Caco-2 (cell line): ENCODE data around the gene CLIC5. TPM values are rescaled to one million over a fixed set of nuclear protein-coding genes. Genes with fewer than 3 reads are reported as not detected.

Source experiments
- BruUV-seq: library from RNA; stranded (reverse); fragments of 400-500 nt; replicated peaks from 2 replicates; lab custom pipeline; 2021; lab: Mats Ljungman, UMichigan
- CTCF ChIA-PET: fragments of 300-600 bp; sonication (Branson Sonifier 250); formaldehyde crosslinking; loops from one replicate; lab custom pipeline; 2022; ENCODE audit warnings: antibody characterized with exemption; lab: Charles Lee
- POLR2A ChIA-PET: fragments of 300-600 bp; sonication (Branson Sonifier 250); formaldehyde crosslinking; loops from one replicate; lab custom pipeline; 2022; ENCODE audit warnings: antibody characterized with exemption; lab: Charles Lee
- DNase-seq, 2 experiments: peaks; one replicate each; pipeline versions ENCODE4 v3.0.0 to v3.0.0-alpha.2; 2020 to 2022
- H3K27me3 ChIP-seq: replicated peaks from 2 replicates; pipeline ENCODE4 v1.6.0; 2011; ENCODE audit warnings: low read length; ENCODE audit not compliant: control insufficient read depth, insufficient read depth
- H3K36me3 ChIP-seq: 2 replicates; pipeline ENCODE4 v1.5.1; 2011; ENCODE audit warnings: low read length; ENCODE audit not compliant: control insufficient read depth, insufficient read depth
- H3K4me1 ChIP-seq: fragments of 250-450 bp; sonication (Bioruptor Pico); 2 replicates; pipeline ENCODE4 v1.5.1; 2020; ENCODE audit warnings: mild to moderate bottlenecking
- H3K4me3 ChIP-seq: 2 replicates; pipeline ENCODE4 v1.5.1; 2011; ENCODE audit warnings: low read depth, mild to moderate bottlenecking, control low read depth, low read length
- H3K9me3 ChIP-seq: fragments of 250-450 bp; sonication (Bioruptor Pico); 2 replicates; pipeline ENCODE4 v1.5.1; 2020; ENCODE audit warnings: mild to moderate bottlenecking, moderate library complexity
- H3K27ac Mint-ChIP-seq: one replicate; pipeline ENCODE4 v1.8.0; 2022; ENCODE audit warnings: mixed read lengths; ENCODE audit not compliant: unreplicated experiment
- H3K27me3 Mint-ChIP-seq: one replicate; pipeline ENCODE4 v1.8.0; 2022; ENCODE audit warnings: mixed read lengths; ENCODE audit not compliant: insufficient read depth, unreplicated experiment
- H3K36me3 Mint-ChIP-seq: one replicate; pipeline ENCODE4 v1.8.0; 2022; ENCODE audit warnings: mild to moderate bottlenecking, mixed read lengths; ENCODE audit not compliant: insufficient read depth, unreplicated experiment
- H3K4me1 Mint-ChIP-seq: one replicate; pipeline ENCODE4 v1.8.0; 2022; ENCODE audit warnings: low read depth, mixed read lengths; ENCODE audit not compliant: unreplicated experiment
- H3K4me3 Mint-ChIP-seq: one replicate; pipeline ENCODE4 v1.8.0; 2022; ENCODE audit warnings: mild to moderate bottlenecking, moderate library complexity, mixed read lengths; ENCODE audit not compliant: unreplicated experiment
- H3K9me3 Mint-ChIP-seq: one replicate; pipeline ENCODE4 v1.8.0; 2022; ENCODE audit warnings: mixed read lengths; ENCODE audit not compliant: unreplicated experiment
- CTCF ChIP-seq, 2 experiments: fragments of 200-600 bp in 1 of 2; IDR thresholded peaks; 1 replicate in 1 of 2; 2 replicates in 1 of 2; pipeline versions ENCODE4 v1.5.1 to v1.8.0; 2011 to 2022; ENCODE audit warnings: antibody characterized with exemption in 1 of 2, control low read depth in 1 of 2, inconsistent platforms in 1 of 2, low read depth in 1 of 2, low read length in 1 of 2, mild to moderate bottlenecking in 1 of 2, moderate library complexity in 1 of 2; ENCODE audit not compliant: insufficient read depth in 1 of 2, severe bottlenecking in 1 of 2, unreplicated experiment in 1 of 2
- intact Hi-C: fragments of 100-400 bp; cut with micrococcal nuclease; formaldehyde crosslinking; loops from one replicate; pipeline ENCODE4 v1.10.0; 2022; ENCODE audit not compliant: unreplicated experiment
- total RNA-seq: library from RNA; stranded (reverse); gene quantifications from 2 replicates; pipeline ENCODE4 v1.2.3, GENCODE V29; 2022

The CLIC5 gene
- total RNA-seq, 1 experiment from 2014 or later, result 15.1 TPM

GRCh38 chr6:45903959-45904358 lies 111.7 kb downstream of the CLIC5 start:
- no TSS peak for BruUV-seq
- ChIA-PET CTCF (no interaction called here), POLR2A (no interaction called here)
- Mint-ChIP-seq H3K4me1 (no peaks in the 10 kb centered on the region), H3K9me3 (no peaks in the 10 kb centered on the region), H3K27me3 (no peaks in the 10 kb centered on the region), H3K36me3 (no peaks in the 10 kb centered on the region), H3K27ac (no peak overlapping the region), H3K4me3 (no peak overlapping the region)
- Histone ChIP-seq H3K4me1 (no peaks in the 10 kb centered on the region), H3K9me3 (no peaks in the 10 kb centered on the region), H3K4me3 (no peak overlapping the region), H3K27me3 (no peaks in the 10 kb centered on the region), H3K36me3 (no peaks in the 10 kb centered on the region)
- intact Hi-C loops, result no loop called here
- TF ChIP-seq CTCF (IDR thresholded peaks at IDR 0.05; ENCODE audit: insufficient read depth in 1 of 2, low read depth in 1 of 2, low read length in 1 of 2, severe bottlenecking in 1 of 2, unreplicated experiment in 1 of 2), result no peak
- no peak for DNase-seq

- H3K9me3 ChIP-seq, result no peaks in the 10 kb centered on the region
- CTCF ChIA-PET, result no interaction called here
- no peaks in the 10 kb centered on the region for H3K36me3 ChIP-seq
- H3K4me1 ChIP-seq, result no peaks in the 10 kb centered on the region
- intact Hi-C loops, result no loop called here
- DNase-seq, result no peak
- no peak overlapping the region for H3K4me3 ChIP-seq
- Mint-ChIP-seq H3K27me3 (no peaks in the 10 kb centered on the region), H3K4me3 (no peak overlapping the region), H3K4me1 (no peaks in the 10 kb centered on the region), H3K36me3 (no peaks in the 10 kb centered on the region), H3K9me3 (no peaks in the 10 kb centered on the region), H3K27ac (no peak overlapping the region)
- no peak for TF ChIP-seq CTCF (IDR thresholded peaks at IDR 0.05; ENCODE audit: insufficient read depth in 1 of 2, low read depth in 1 of 2, low read length in 1 of 2, severe bottlenecking in 1 of 2, unreplicated experiment in 1 of 2)
- POLR2A ChIA-PET, result no interaction called here
- no TSS peak for BruUV-seq
- no peaks in the 10 kb centered on the region for H3K27me3 ChIP-seq
Observed at GRCh38 chr6:45902984-45903383, 112.7 kb downstream of the CLIC5 start.

GRCh38 chr6:45901767-45902650 lies 113.7 kb downstream of the CLIC5 start:
- H3K4me1 Mint-ChIP-seq, result no peaks in the 10 kb centered on the region
- TF ChIP-seq CTCF (IDR thresholded peaks at IDR 0.05; ENCODE audit: insufficient read depth in 1 of 2, low read depth in 1 of 2, low read length in 1 of 2, severe bottlenecking in 1 of 2, unreplicated experiment in 1 of 2), result no peak
- Histone ChIP-seq H3K4me1 (no peaks in the 10 kb centered on the region), H3K9me3 (no peaks in the 10 kb centered on the region), H3K27me3 (no peaks in the 10 kb centered on the region), H3K4me3 (no peak overlapping the region), H3K36me3 (no peaks in the 10 kb centered on the region)
- no peaks in the 10 kb centered on the region for H3K27me3 Mint-ChIP-seq
- POLR2A ChIA-PET, result no interaction called here
- no peak overlapping the region for H3K27ac Mint-ChIP-seq
- DNase-seq, result no peak
- H3K4me3 Mint-ChIP-seq, result no peak overlapping the region
- H3K36me3 Mint-ChIP-seq, result no peaks in the 10 kb centered on the region
- CTCF ChIA-PET, result no interaction called here
- BruUV-seq, result no TSS peak
- intact Hi-C loops, result no loop called here
- H3K9me3 Mint-ChIP-seq, result no peaks in the 10 kb centered on the region
